ENCODE measurements around the gene ABCB8. TPM values are rescaled to one million over a fixed set of nuclear protein-coding genes. Genes with fewer than 3 reads are reported as not detected.
"Not testable (repeated sequence)": the region's sequence is repeated elsewhere in the genome, so short reads cannot be mapped to it uniquely, and the experiment has no call there.

ABCB8 gene
- total RNA-seq, 2 experiments from 2014 or later = 48.1 to 48.3 TPM

- DNase-seq = no peak
- Mint-ChIP-seq H3K4me3 (no peak overlapping the region), H3K36me3 (no peaks in the 10 kb centered on the region), H3K4me1 (peaks cover 6% of the 10 kb centered on the region), H3K27ac (no peak overlapping the region), H3K9me3 (no peaks in the 10 kb centered on the region), H3K27me3 (no peaks in the 10 kb centered on the region)
- ATAC-seq (ENCODE audit: low read depth) = no peak
- POLR2A ChIA-PET = no interaction called here
These were observed 26.7 kb upstream of the ABCB8 start for GRCh38 chr7:151001546-151001945.

- POLR2A ChIA-PET = no interaction called here
- no peak for ATAC-seq (ENCODE audit: low read depth)
- Mint-ChIP-seq H3K27me3 (no peaks in the 10 kb centered on the region), H3K36me3 (no peaks in the 10 kb centered on the region), H3K9me3 (no peaks in the 10 kb centered on the region), H3K4me1 (peaks cover 16% of the 10 kb centered on the region), H3K4me3 (no peak overlapping the region), H3K27ac (no peak overlapping the region)
- no peak for DNase-seq
These were observed 24.7 kb upstream of the ABCB8 start for GRCh38 chr7:151003572-151003971.

GRCh38 chr7:151005566-151005965 lies 22.7 kb upstream of the ABCB8 start:
- no peak overlapping the region for H3K4me3 Mint-ChIP-seq
- no peaks in the 10 kb centered on the region for H3K9me3 Mint-ChIP-seq
- H3K27me3 Mint-ChIP-seq = no peaks in the 10 kb centered on the region
- POLR2A ChIA-PET = interaction anchor here (4.5 kb wide), 1 partner anchor 12 kb away, joined by 30 read pairs; no protein-coding TSS in a partner anchor
- H3K4me1 Mint-ChIP-seq = peaks cover 22% of the 10 kb centered on the region
- ATAC-seq (ENCODE audit: low read depth) (no peak), DNase-seq (no peak)
- H3K27ac Mint-ChIP-seq = no peak overlapping the region
- no peaks in the 10 kb centered on the region for H3K36me3 Mint-ChIP-seq

- Mint-ChIP-seq H3K27ac (peak overlapping the region; percentile 56), H3K36me3 (no peaks in the 10 kb centered on the region), H3K4me1 (peaks cover 29% of the 10 kb centered on the region), H3K9me3 (no peaks in the 10 kb centered on the region), H3K4me3 (no peak overlapping the region), H3K27me3 (no peaks in the 10 kb centered on the region)
- POLR2A ChIA-PET = interaction anchor here (4.5 kb wide), 1 partner anchor 13 kb away, joined by 30 read pairs; no protein-coding TSS in a partner anchor
- no peak for DNase-seq
- no peak for ATAC-seq (ENCODE audit: low read depth)
These were observed 21.5 kb upstream of the ABCB8 start for GRCh38 chr7:151006590-151007300.

GRCh38 chr7:151007469-151007898 lies 20.8 kb upstream of the ABCB8 start:
- H3K27me3 Mint-ChIP-seq = no peaks in the 10 kb centered on the region
- H3K36me3 Mint-ChIP-seq = peaks cover 1% of the 10 kb centered on the region
- no peak for DNase-seq
- POLR2A ChIA-PET = interaction anchor here (0.6 to 4.5 kb wide), 5 partner anchors 10 to 21 kb away, joined by 3 to 30 read pairs (median 8); partner anchors contain the start of genes ABCB8 and NOS3
- H3K9me3 Mint-ChIP-seq = no peaks in the 10 kb centered on the region
- H3K27ac Mint-ChIP-seq = peak overlapping the region; percentile 89
- ATAC-seq (ENCODE audit: low read depth) = no peak
- H3K4me3 Mint-ChIP-seq = peak overlapping the region; percentile 79
- peaks cover 35% of the 10 kb centered on the region for H3K4me1 Mint-ChIP-seq

GRCh38 chr7:151008143-151008510 lies 20.1 kb upstream of the ABCB8 start:
- Mint-ChIP-seq H3K4me1 (peaks cover 39% of the 10 kb centered on the region), H3K4me3 (peak overlapping the region; percentile 79), H3K27ac (peak overlapping the region; percentile 89), H3K36me3 (peaks cover 3% of the 10 kb centered on the region), H3K27me3 (no peaks in the 10 kb centered on the region), H3K9me3 (no peaks in the 10 kb centered on the region)
- ATAC-seq (ENCODE audit: low read depth) (peak; percentile 43), DNase-seq (no peak)
- POLR2A ChIA-PET = interaction anchor here (0.6 to 4.5 kb wide), 6 partner anchors 9 to 22 kb away, joined by 3 to 30 read pairs (median 6); partner anchors contain the start of genes ABCB8 and NOS3

GRCh38 chr7:151008511-151009323 lies 19.5 kb upstream of the ABCB8 start:
- peak overlapping the region; percentile 89 for H3K27ac Mint-ChIP-seq
- no peaks in the 10 kb centered on the region for H3K27me3 Mint-ChIP-seq
- DNase-seq = peak; percentile 87
- no peaks in the 10 kb centered on the region for H3K9me3 Mint-ChIP-seq
- POLR2A ChIA-PET = interaction anchor here (0.7 to 4.5 kb wide), 7 partner anchors 9 to 96 kb away, joined by 3 to 30 read pairs (median 5); partner anchors contain the start of gene ABCB8
- peak; percentile 51 for ATAC-seq (ENCODE audit: low read depth)
- H3K36me3 Mint-ChIP-seq = peaks cover 3% of the 10 kb centered on the region
- peaks cover 39% of the 10 kb centered on the region for H3K4me1 Mint-ChIP-seq
- peak overlapping the region; percentile 79 for H3K4me3 Mint-ChIP-seq

- H3K36me3 Mint-ChIP-seq = peaks cover 5% of the 10 kb centered on the region
- DNase-seq (no peak), ATAC-seq (ENCODE audit: low read depth) (no peak)
- H3K9me3 Mint-ChIP-seq = no peaks in the 10 kb centered on the region
- H3K27me3 Mint-ChIP-seq = no peaks in the 10 kb centered on the region
- H3K4me3 Mint-ChIP-seq = peak overlapping the region; percentile 80
- H3K4me1 Mint-ChIP-seq = peaks cover 43% of the 10 kb centered on the region
- peak overlapping the region; percentile 93 for H3K27ac Mint-ChIP-seq
- POLR2A ChIA-PET = interaction anchor here (0.6 to 2.2 kb wide), 8 partner anchors 10 to 142 kb away, joined by 3 to 11 read pairs (median 4); partner anchors contain the start of gene ABCB8
These were observed 18.8 kb upstream of the ABCB8 start for GRCh38 chr7:151009327-151010036.

- POLR2A ChIA-PET = interaction anchor here (0.6 to 2.2 kb wide), 6 partner anchors 9 to 143 kb away, joined by 3 to 11 read pairs (median 3); no protein-coding TSS in a partner anchor
- Mint-ChIP-seq H3K9me3 (no peaks in the 10 kb centered on the region), H3K4me1 (peaks cover 48% of the 10 kb centered on the region), H3K27me3 (no peaks in the 10 kb centered on the region), H3K27ac (peak overlapping the region; percentile 93), H3K4me3 (peak overlapping the region; percentile 80), H3K36me3 (peaks cover 5% of the 10 kb centered on the region)
- DNase-seq (no peak), ATAC-seq (ENCODE audit: low read depth) (no peak)
These were observed 18.3 kb upstream of the ABCB8 start for GRCh38 chr7:151010037-151010306.

- H3K36me3 Mint-ChIP-seq = peaks cover 5% of the 10 kb centered on the region
- ATAC-seq (ENCODE audit: low read depth) (peak; percentile 25), DNase-seq (peak; percentile 60)
- H3K9me3 Mint-ChIP-seq = no peaks in the 10 kb centered on the region
- peaks cover 53% of the 10 kb centered on the region for H3K4me1 Mint-ChIP-seq
- H3K4me3 Mint-ChIP-seq = peak overlapping the region; percentile 80
- peak overlapping the region; percentile 93 for H3K27ac Mint-ChIP-seq
- H3K27me3 Mint-ChIP-seq = no peaks in the 10 kb centered on the region
- POLR2A ChIA-PET = interaction anchor here (0.7 to 2.2 kb wide), 7 partner anchors 9 to 101 kb away, joined by 3 to 11 read pairs (median 3); no protein-coding TSS in a partner anchor
These were observed 17.7 kb upstream of the ABCB8 start for GRCh38 chr7:151010307-151011096.

GRCh38 chr7:151011097-151011409 lies 17.2 kb upstream of the ABCB8 start:
- no peaks in the 10 kb centered on the region for H3K9me3 Mint-ChIP-seq
- peaks cover 55% of the 10 kb centered on the region for H3K4me1 Mint-ChIP-seq
- POLR2A ChIA-PET = interaction anchor here (0.9 to 2.2 kb wide), 4 partner anchors 8 to 48 kb away, joined by 3 to 11 read pairs (median 4); no protein-coding TSS in a partner anchor
- no peak for ATAC-seq (ENCODE audit: low read depth)
- no peaks in the 10 kb centered on the region for H3K27me3 Mint-ChIP-seq
- DNase-seq = no peak
- H3K36me3 Mint-ChIP-seq = peaks cover 5% of the 10 kb centered on the region
- peak overlapping the region; percentile 93 for H3K27ac Mint-ChIP-seq
- H3K4me3 Mint-ChIP-seq = peak overlapping the region; percentile 80

- ATAC-seq (ENCODE audit: low read depth) = not testable (repeated sequence)
These were observed 16.6 kb upstream of the ABCB8 start for GRCh38 chr7:151011616-151012015.

More at GRCh38 chr7:151011616-151012015, 16.6 kb upstream of the ABCB8 start:
- peak overlapping the region; percentile 76 for H3K27ac Mint-ChIP-seq
- not testable (repeated sequence) for H3K36me3 Mint-ChIP-seq, DNase-seq, H3K27me3 Mint-ChIP-seq, H3K9me3 Mint-ChIP-seq
- POLR2A ChIA-PET = interaction anchor here (0.9 to 2.2 kb wide), 5 partner anchors 8 to 71 kb away, joined by 3 to 11 read pairs (median 4); partner anchors contain the start of gene TMUB1
- H3K4me1 Mint-ChIP-seq = peaks cover 59% of the 10 kb centered on the region
- peak overlapping the region; percentile 28 for H3K4me3 Mint-ChIP-seq
